Measurements from ENCODE around the gene SNX30.

Gene SNX30

GRCh38 chr9:112752334-112753125 is 2.0 kb downstream of the SNX30 start:
- no peak for DNase-seq (ENCODE audit: low read depth in 2 of 2)

GRCh38 chr9:112753725-112754124 is 3.2 kb downstream of the SNX30 start:
- no peak for DNase-seq (ENCODE audit: low read depth in 2 of 2)

GRCh38 chr9:112754578-112754977 is 4.0 kb downstream of the SNX30 start:
- DNase-seq (ENCODE audit: low read depth in 2 of 2): no peak

GRCh38 chr9:112755016-112755427 is 4.5 kb downstream of the SNX30 start:
- no peak for DNase-seq (ENCODE audit: low read depth in 2 of 2)

GRCh38 chr9:112755675-112756074 is 5.1 kb downstream of the SNX30 start:
- no peak for DNase-seq (ENCODE audit: low read depth in 2 of 2)

GRCh38 chr9:112757282-112757883 is 6.8 kb downstream of the SNX30 start:
- DNase-seq (ENCODE audit: low read depth in 2 of 2): no peak

- no peak for DNase-seq (ENCODE audit: low read depth in 2 of 2)
These were observed 7.4 kb downstream of the SNX30 start for GRCh38 chr9:112757940-112758339.

- no peak for DNase-seq (ENCODE audit: low read depth in 2 of 2)
These were observed 10.3 kb downstream of the SNX30 start for GRCh38 chr9:112760821-112761220.

GRCh38 chr9:112761912-112762655 is 11.5 kb downstream of the SNX30 start:
- DNase-seq (ENCODE audit: low read depth in 2 of 2): no peak

- no peak for DNase-seq (ENCODE audit: low read depth in 2 of 2)
These were observed 12.4 kb downstream of the SNX30 start for GRCh38 chr9:112762726-112763518.

GRCh38 chr9:112764344-112764743 is 13.8 kb downstream of the SNX30 start:
- DNase-seq (ENCODE audit: low read depth in 2 of 2): no peak

- DNase-seq (ENCODE audit: low read depth in 2 of 2): no peak
These were observed 14.3 kb downstream of the SNX30 start for GRCh38 chr9:112764837-112765236.

- no peak for DNase-seq (ENCODE audit: low read depth in 2 of 2)
These were observed 14.7 kb downstream of the SNX30 start for GRCh38 chr9:112765281-112765680.

GRCh38 chr9:112771359-112772214 is 21.0 kb downstream of the SNX30 start:
- DNase-seq (ENCODE audit: low read depth in 2 of 2): no peak

- no peak for DNase-seq (ENCODE audit: low read depth in 2 of 2)
These were observed 21.6 kb downstream of the SNX30 start for GRCh38 chr9:112772215-112772509.

- no peak for DNase-seq (ENCODE audit: low read depth in 2 of 2)
These were observed 22.0 kb downstream of the SNX30 start for GRCh38 chr9:112772551-112772950.

GRCh38 chr9:112774006-112774996 is 23.7 kb downstream of the SNX30 start:
- DNase-seq (ENCODE audit: low read depth in 2 of 2): no peak

GRCh38 chr9:112777914-112778313 is 27.4 kb downstream of the SNX30 start:
- DNase-seq (ENCODE audit: low read depth in 2 of 2): no peak

- DNase-seq (ENCODE audit: low read depth in 2 of 2): no peak
These were observed 30.0 kb downstream of the SNX30 start for GRCh38 chr9:112780450-112781036.

- no peak for DNase-seq (ENCODE audit: low read depth in 2 of 2)
These were observed 31.7 kb downstream of the SNX30 start for GRCh38 chr9:112782218-112782617.
